Fibroblast of lung (primary cell): ENCODE data around the gene KDM2A. TPM values are rescaled to one million over a fixed set of nuclear protein-coding genes. Genes with fewer than 3 reads are reported as not detected.

Source experiments
- DNase-seq, 2 donors: peaks; one replicate each; pipeline versions ENCODE4 v3.0.0 to v3.0.0-alpha.2; 2010; ENCODE audit warnings: low read depth in 2 of 2
- H2AFZ ChIP-seq: 2 replicates; pipeline ENCODE4 v1.5.1; 2012; ENCODE audit warnings: low read length, control low read depth, inconsistent platforms
- H3K27ac ChIP-seq: 2 replicates; pipeline ENCODE4 v1.5.1; 2011; ENCODE audit warnings: low read length, control low read depth; ENCODE audit not compliant: insufficient read depth
- H3K27me3 ChIP-seq: 2 replicates; pipeline ENCODE4 v1.5.1; 2011; ENCODE audit warnings: mild to moderate bottlenecking, low read length; ENCODE audit not compliant: control insufficient read depth, insufficient read depth
- H3K36me3 ChIP-seq: 2 replicates; pipeline ENCODE4 v1.5.1; 2011; ENCODE audit warnings: low read length; ENCODE audit not compliant: control insufficient read depth, insufficient read depth
- H3K4me1 ChIP-seq: 2 replicates; pipeline ENCODE4 v1.5.1; 2011; ENCODE audit warnings: low read length; ENCODE audit not compliant: control insufficient read depth, insufficient read depth; ENCODE audit errors: extremely low read depth
- H3K4me2 ChIP-seq: 2 replicates; pipeline ENCODE4 v1.5.1; 2011; ENCODE audit warnings: low read length, control low read depth; ENCODE audit not compliant: insufficient read depth; ENCODE audit errors: extremely low read depth
- H3K4me3 ChIP-seq, 4 experiments: fragments of 200-600 bp in 1 of 4; sonication (generic) in 1 of 4; replicated peaks in 1 of 4; 2 replicates each; pipeline ENCODE4 v1.5.1; 2011 to 2016; ENCODE audit warnings: low read length in 4 of 4, low read depth in 3 of 4, mild to moderate bottlenecking in 3 of 4, control low read depth in 2 of 4, inconsistent platforms in 1 of 4, mixed read lengths in 1 of 4; ENCODE audit not compliant: insufficient read depth in 1 of 4; ENCODE audit errors: control extremely low read depth in 1 of 4
- H3K79me2 ChIP-seq: 2 replicates; pipeline ENCODE4 v1.5.1; 2012; ENCODE audit warnings: mild to moderate bottlenecking, low read length, inconsistent platforms; ENCODE audit not compliant: control insufficient read depth, insufficient read depth
- H3K9ac ChIP-seq: 2 replicates; pipeline ENCODE4 v1.5.1; 2011; ENCODE audit warnings: mild to moderate bottlenecking, low read length, control low read depth; ENCODE audit not compliant: insufficient read depth
- H3K9me3 ChIP-seq: 2 replicates; pipeline ENCODE4 v1.5.1; 2012; ENCODE audit warnings: low read depth, low read length; ENCODE audit not compliant: control insufficient read depth, insufficient read depth
- H4K20me1 ChIP-seq: 2 replicates; pipeline ENCODE4 v1.5.1; 2011; ENCODE audit warnings: low read length; ENCODE audit not compliant: control insufficient read depth, insufficient read depth; ENCODE audit errors: extremely low read depth
- EZH2 ChIP-seq: IDR thresholded peaks from 2 replicates; pipeline ENCODE4 v1.5.1; 2012; ENCODE audit warnings: low read length, control low read depth, mild to moderate bottlenecking; ENCODE audit errors: missing control alignments
- polyA plus RNA-seq, 2 donors: library from polyadenylated mRNA; depleted of rRNA in 1 of 2; stranded (reverse) in 1 of 2; unstranded in 1 of 2; fragments of >200 nt; gene quantifications; 2 replicates each; pipeline ENCODE4 v1.2.1, GENCODE V29; 2011 to 2012; ENCODE audit warnings: missing spikeins in 1 of 2
- total RNA-seq: library from RNA; depleted of rRNA; stranded (reverse); fragments of >200 nt; gene quantifications from 2 replicates; pipeline ENCODE4 v1.2.1, GENCODE V29; 2014
- TF ChIP-seq, protein P1 (sequence below), 2 donors: IDR thresholded peaks in 1 of 2; conservative IDR thresholded peaks in 1 of 2; 1 replicate in 1 of 2; 2 replicates in 1 of 2; pipeline ENCODE4 v1.5.1; 2011 to 2012; ENCODE audit warnings: low read length in 2 of 2, control low read depth in 1 of 2, inconsistent platforms in 1 of 2, low read depth in 1 of 2, mild to moderate bottlenecking in 1 of 2

The KDM2A gene
- total and polyA plus RNA-seq, 2 donors (not counting 1 experiment from before 2014, with no cell fraction given), result 36.4 to 42.6 TPM

DNA sequence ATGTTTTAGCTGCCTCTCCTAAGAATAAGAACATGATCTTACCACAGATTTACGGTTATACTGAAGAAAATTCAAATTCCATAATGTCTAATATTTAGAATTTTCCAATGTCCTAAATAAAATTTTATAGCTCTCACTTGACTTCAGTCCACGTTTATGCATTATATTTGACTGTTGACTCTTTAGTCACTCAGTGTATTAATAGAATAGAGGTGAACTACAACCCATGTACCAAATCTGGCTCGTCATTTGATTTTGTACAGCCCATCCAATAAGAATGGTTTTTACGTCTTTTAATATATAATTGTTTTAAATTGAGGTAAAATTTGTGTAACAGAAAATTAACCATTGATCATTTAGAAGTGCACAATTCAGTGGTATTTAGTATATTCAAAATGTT, 34.9 kb downstream of the KDM2A start:
- no peak overlapping the region for H2AFZ ChIP-seq
- no peak overlapping the region for H3K27ac ChIP-seq
- H4K20me1 ChIP-seq, result no peaks in the 10 kb centered on the region
- H3K9ac ChIP-seq, result no peak overlapping the region
- H3K4me3 ChIP-seq, result no peak overlapping the region
- no peaks in the 10 kb centered on the region for H3K4me1 ChIP-seq
- no peaks in the 10 kb centered on the region for H3K9me3 ChIP-seq
- H3K79me2 ChIP-seq, result peaks cover 27% of the 10 kb centered on the region
- no peak overlapping the region for H3K4me2 ChIP-seq
- TF ChIP-seq EZH2, result no peak
- TF ChIP-seq, protein P1, sequence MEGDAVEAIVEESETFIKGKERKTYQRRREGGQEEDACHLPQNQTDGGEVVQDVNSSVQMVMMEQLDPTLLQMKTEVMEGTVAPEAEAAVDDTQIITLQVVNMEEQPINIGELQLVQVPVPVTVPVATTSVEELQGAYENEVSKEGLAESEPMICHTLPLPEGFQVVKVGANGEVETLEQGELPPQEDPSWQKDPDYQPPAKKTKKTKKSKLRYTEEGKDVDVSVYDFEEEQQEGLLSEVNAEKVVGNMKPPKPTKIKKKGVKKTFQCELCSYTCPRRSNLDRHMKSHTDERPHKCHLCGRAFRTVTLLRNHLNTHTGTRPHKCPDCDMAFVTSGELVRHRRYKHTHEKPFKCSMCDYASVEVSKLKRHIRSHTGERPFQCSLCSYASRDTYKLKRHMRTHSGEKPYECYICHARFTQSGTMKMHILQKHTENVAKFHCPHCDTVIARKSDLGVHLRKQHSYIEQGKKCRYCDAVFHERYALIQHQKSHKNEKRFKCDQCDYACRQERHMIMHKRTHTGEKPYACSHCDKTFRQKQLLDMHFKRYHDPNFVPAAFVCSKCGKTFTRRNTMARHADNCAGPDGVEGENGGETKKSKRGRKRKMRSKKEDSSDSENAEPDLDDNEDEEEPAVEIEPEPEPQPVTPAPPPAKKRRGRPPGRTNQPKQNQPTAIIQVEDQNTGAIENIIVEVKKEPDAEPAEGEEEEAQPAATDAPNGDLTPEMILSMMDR (conservative IDR thresholded peaks at IDR 0.05 in 1 of 2, IDR thresholded peaks at IDR 0.05 in 1 of 2; ENCODE audit: low read depth in 1 of 2, low read length in 2 of 2), result no peak
- peaks cover 2% of the 10 kb centered on the region for H3K36me3 ChIP-seq
- no peaks in the 10 kb centered on the region for H3K27me3 ChIP-seq
- no peak for DNase-seq

DNA sequence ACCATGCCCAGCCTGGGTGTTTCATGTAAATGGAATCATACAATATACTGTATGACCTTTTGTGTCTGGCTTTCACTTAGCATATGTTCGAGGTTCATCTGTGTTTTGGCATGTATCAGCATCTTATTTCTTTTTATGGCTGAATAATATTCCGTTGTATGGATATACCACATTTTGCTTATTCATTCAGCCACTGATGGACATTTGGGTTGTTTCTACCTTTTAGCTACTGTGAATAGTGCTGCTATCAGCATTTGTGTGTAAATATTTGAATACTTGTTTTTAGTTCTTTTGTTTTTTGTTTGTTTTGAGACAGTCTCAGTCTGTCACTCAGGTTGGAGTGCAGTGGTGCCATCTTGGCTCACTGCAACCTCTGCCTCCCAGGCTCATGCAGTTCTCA, 35.7 kb downstream of the KDM2A start:
- Histone ChIP-seq H3K27ac (no peak overlapping the region), H3K36me3 (peaks cover 2% of the 10 kb centered on the region), H2AFZ (no peak overlapping the region), H3K9ac (no peak overlapping the region), H3K4me1 (no peaks in the 10 kb centered on the region), H4K20me1 (no peaks in the 10 kb centered on the region), H3K4me3 (no peak overlapping the region), H3K9me3 (no peaks in the 10 kb centered on the region), H3K27me3 (no peaks in the 10 kb centered on the region), H3K4me2 (no peak overlapping the region), H3K79me2 (peaks cover 34% of the 10 kb centered on the region)
- TF ChIP-seq, protein P1 (conservative IDR thresholded peaks at IDR 0.05 in 1 of 2, IDR thresholded peaks at IDR 0.05 in 1 of 2; ENCODE audit: low read depth in 1 of 2, low read length in 2 of 2), result no peak
- no peak for TF ChIP-seq EZH2
- no peak for DNase-seq

DNA sequence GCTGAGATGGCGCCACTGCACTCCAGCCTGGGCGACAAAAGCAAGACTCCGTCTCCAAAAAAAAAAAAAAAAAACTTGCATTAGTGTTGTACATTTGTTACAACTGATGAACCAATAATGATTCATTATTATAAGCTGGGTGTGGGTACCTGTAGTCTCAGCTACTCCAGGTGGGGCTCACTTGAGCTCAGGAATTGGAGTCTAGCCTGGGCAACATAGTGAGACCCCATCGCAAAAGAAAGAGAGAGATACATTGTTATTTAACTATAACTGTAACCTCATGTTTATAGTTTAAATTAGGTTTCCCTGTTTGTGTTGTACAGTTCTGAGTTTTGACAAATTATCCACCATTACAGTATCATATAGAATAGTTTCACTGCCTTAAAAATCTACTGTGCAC, 38.6 kb downstream of the KDM2A start:
- Histone ChIP-seq H3K4me1 (no peaks in the 10 kb centered on the region), H2AFZ (no peak overlapping the region), H3K4me2 (no peak overlapping the region), H3K79me2 (peaks cover 48% of the 10 kb centered on the region), H3K27ac (no peak overlapping the region), H3K9ac (no peak overlapping the region), H4K20me1 (no peaks in the 10 kb centered on the region), H3K27me3 (no peaks in the 10 kb centered on the region), H3K36me3 (no peaks in the 10 kb centered on the region), H3K9me3 (no peaks in the 10 kb centered on the region), H3K4me3 (no peak overlapping the region)
- no peak for TF ChIP-seq EZH2
- TF ChIP-seq, protein P1 (conservative IDR thresholded peaks at IDR 0.05 in 1 of 2, IDR thresholded peaks at IDR 0.05 in 1 of 2; ENCODE audit: low read depth in 1 of 2, low read length in 2 of 2), result no peak
- DNase-seq, result no peak
